ENCODE measurements around the gene FSHR. TPM values are rescaled to one million over a fixed set of nuclear protein-coding genes. Genes with fewer than 3 reads are reported as not detected.

The FSHR gene
- total and polyA plus RNA-seq, 2 experiments from 2014 or later = not detected

DNA sequence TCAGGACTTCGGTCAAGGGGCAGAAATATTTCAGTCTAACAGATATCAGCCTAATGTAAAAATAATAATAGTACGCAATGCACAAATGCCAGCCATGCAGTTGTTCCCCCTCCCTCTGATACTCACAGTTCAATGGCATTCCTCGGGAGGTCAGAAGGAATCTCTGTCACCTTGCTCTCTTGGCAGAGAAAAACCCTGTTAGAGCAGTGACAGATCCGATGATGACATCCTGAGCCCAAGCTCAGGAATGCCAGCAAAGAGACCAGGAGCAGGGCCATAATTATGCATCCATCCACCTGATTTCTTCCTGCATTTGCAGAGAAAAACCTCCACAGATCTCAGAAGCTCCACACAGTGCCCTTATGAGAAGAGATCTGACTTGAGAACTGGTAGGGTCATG, at the start of gene FSHR (continued):
- TF ChIP-seq, protein P1, sequence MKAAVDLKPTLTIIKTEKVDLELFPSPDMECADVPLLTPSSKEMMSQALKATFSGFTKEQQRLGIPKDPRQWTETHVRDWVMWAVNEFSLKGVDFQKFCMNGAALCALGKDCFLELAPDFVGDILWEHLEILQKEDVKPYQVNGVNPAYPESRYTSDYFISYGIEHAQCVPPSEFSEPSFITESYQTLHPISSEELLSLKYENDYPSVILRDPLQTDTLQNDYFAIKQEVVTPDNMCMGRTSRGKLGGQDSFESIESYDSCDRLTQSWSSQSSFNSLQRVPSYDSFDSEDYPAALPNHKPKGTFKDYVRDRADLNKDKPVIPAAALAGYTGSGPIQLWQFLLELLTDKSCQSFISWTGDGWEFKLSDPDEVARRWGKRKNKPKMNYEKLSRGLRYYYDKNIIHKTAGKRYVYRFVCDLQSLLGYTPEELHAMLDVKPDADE (IDR thresholded peaks at IDR 0.05) = no peak

DNA sequence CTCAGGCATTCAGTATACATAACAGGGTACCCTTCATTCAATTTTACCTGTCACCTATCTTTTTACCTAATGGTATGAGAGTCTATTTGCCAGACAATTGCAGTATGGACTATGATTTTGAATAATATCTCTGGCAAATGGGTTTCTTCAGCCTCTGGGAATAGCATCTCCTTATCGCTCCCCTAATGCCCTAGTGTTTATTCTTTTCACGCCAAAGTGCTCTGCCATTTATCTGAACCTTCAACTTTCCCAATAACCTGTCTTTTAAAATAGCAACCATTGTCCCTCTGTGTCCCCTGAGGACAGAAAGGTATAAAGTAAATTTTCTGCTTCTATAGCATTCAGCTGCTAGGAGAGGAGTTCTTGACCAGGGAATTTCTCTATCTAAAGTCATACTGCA, 45.0 kb upstream of the FSHR start:
- H3K27me3 Mint-ChIP-seq (ENCODE audit: insufficient read depth, low read depth, poor library complexity) = no peaks in the 10 kb centered on the region
- no peak overlapping the region for H3K4me3 Mint-ChIP-seq
- no peak overlapping the region for H3K27ac Mint-ChIP-seq
- no peak for TF ChIP-seq CREB1 (CRISPR knock-in tag; IDR thresholded peaks at IDR 0.05; ENCODE audit: low read depth)
- TF ChIP-seq, protein P2, sequence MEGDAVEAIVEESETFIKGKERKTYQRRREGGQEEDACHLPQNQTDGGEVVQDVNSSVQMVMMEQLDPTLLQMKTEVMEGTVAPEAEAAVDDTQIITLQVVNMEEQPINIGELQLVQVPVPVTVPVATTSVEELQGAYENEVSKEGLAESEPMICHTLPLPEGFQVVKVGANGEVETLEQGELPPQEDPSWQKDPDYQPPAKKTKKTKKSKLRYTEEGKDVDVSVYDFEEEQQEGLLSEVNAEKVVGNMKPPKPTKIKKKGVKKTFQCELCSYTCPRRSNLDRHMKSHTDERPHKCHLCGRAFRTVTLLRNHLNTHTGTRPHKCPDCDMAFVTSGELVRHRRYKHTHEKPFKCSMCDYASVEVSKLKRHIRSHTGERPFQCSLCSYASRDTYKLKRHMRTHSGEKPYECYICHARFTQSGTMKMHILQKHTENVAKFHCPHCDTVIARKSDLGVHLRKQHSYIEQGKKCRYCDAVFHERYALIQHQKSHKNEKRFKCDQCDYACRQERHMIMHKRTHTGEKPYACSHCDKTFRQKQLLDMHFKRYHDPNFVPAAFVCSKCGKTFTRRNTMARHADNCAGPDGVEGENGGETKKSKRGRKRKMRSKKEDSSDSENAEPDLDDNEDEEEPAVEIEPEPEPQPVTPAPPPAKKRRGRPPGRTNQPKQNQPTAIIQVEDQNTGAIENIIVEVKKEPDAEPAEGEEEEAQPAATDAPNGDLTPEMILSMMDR (conservative IDR thresholded peaks at IDR 0.05; ENCODE audit: low read depth in 2 of 2) = no peak
- TF ChIP-seq, protein P3, sequence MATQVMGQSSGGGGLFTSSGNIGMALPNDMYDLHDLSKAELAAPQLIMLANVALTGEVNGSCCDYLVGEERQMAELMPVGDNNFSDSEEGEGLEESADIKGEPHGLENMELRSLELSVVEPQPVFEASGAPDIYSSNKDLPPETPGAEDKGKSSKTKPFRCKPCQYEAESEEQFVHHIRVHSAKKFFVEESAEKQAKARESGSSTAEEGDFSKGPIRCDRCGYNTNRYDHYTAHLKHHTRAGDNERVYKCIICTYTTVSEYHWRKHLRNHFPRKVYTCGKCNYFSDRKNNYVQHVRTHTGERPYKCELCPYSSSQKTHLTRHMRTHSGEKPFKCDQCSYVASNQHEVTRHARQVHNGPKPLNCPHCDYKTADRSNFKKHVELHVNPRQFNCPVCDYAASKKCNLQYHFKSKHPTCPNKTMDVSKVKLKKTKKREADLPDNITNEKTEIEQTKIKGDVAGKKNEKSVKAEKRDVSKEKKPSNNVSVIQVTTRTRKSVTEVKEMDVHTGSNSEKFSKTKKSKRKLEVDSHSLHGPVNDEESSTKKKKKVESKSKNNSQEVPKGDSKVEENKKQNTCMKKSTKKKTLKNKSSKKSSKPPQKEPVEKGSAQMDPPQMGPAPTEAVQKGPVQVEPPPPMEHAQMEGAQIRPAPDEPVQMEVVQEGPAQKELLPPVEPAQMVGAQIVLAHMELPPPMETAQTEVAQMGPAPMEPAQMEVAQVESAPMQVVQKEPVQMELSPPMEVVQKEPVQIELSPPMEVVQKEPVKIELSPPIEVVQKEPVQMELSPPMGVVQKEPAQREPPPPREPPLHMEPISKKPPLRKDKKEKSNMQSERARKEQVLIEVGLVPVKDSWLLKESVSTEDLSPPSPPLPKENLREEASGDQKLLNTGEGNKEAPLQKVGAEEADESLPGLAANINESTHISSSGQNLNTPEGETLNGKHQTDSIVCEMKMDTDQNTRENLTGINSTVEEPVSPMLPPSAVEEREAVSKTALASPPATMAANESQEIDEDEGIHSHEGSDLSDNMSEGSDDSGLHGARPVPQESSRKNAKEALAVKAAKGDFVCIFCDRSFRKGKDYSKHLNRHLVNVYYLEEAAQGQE (IDR thresholded peaks at IDR 0.05; ENCODE audit: unreplicated experiment) = no peak
- no peak for TF ChIP-seq NANOG (IDR thresholded peaks at IDR 0.05; ENCODE audit: borderline replicate concordance)
- no peak for TF ChIP-seq EZH2phosphoT487 (IDR thresholded peaks at IDR 0.05; ENCODE audit: unreplicated experiment)
- TF ChIP-seq, protein P4, sequence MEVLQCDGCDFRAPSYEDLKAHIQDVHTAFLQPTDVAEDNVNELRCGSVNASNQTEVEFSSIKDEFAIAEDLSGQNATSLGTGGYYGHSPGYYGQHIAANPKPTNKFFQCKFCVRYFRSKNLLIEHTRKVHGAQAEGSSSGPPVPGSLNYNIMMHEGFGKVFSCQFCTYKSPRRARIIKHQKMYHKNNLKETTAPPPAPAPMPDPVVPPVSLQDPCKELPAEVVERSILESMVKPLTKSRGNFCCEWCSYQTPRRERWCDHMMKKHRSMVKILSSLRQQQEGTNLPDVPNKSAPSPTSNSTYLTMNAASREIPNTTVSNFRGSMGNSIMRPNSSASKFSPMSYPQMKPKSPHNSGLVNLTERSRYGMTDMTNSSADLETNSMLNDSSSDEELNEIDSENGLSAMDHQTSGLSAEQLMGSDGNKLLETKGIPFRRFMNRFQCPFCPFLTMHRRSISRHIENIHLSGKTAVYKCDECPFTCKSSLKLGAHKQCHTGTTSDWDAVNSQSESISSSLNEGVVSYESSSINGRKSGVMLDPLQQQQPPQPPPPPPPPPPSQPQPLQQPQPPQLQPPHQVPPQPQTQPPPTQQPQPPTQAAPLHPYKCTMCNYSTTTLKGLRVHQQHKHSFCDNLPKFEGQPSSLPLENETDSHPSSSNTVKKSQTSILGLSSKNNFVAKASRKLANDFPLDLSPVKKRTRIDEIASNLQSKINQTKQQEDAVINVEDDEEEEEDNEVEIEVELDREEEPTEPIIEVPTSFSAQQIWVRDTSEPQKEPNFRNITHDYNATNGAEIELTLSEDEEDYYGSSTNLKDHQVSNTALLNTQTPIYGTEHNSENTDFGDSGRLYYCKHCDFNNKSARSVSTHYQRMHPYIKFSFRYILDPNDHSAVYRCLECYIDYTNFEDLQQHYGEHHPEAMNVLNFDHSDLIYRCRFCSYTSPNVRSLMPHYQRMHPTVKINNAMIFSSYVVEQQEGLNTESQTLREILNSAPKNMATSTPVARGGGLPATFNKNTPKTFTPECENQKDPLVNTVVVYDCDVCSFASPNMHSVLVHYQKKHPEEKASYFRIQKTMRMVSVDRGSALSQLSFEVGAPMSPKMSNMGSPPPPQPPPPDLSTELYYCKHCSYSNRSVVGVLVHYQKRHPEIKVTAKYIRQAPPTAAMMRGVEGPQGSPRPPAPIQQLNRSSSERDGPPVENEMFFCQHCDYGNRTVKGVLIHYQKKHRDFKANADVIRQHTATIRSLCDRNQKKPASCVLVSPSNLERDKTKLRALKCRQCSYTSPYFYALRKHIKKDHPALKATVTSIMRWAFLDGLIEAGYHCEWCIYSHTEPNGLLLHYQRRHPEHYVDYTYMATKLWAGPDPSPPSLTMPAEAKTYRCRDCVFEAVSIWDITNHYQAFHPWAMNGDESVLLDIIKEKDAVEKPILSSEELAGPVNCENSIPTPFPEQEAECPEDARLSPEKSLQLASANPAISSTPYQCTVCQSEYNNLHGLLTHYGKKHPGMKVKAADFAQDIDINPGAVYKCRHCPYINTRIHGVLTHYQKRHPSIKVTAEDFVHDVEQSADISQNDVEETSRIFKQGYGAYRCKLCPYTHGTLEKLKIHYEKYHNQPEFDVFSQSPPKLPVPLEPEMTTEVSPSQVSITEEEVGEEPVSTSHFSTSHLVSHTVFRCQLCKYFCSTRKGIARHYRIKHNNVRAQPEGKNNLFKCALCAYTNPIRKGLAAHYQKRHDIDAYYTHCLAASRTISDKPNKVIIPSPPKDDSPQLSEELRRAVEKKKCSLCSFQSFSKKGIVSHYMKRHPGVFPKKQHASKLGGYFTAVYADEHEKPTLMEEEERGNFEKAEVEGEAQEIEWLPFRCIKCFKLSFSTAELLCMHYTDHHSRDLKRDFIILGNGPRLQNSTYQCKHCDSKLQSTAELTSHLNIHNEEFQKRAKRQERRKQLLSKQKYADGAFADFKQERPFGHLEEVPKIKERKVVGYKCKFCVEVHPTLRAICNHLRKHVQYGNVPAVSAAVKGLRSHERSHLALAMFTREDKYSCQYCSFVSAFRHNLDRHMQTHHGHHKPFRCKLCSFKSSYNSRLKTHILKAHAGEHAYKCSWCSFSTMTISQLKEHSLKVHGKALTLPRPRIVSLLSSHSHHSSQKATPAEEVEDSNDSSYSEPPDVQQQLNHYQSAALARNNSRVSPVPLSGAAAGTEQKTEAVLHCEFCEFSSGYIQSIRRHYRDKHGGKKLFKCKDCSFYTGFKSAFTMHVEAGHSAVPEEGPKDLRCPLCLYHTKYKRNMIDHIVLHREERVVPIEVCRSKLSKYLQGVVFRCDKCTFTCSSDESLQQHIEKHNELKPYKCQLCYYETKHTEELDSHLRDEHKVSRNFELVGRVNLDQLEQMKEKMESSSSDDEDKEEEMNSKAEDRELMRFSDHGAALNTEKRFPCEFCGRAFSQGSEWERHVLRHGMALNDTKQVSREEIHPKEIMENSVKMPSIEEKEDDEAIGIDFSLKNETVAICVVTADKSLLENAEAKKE (CRISPR knock-in tag; IDR thresholded peaks at IDR 0.05) = no peak
- no peak for TF ChIP-seq JUNB (IDR thresholded peaks at IDR 0.05; ENCODE audit: unreplicated experiment)
- no peak for TF ChIP-seq ZNF114 (CRISPR knock-in tag; IDR thresholded peaks at IDR 0.05)
- no peak for TF ChIP-seq ZNF331 (CRISPR knock-in tag; IDR thresholded peaks at IDR 0.05; ENCODE audit: low read depth)
- no peak for TF ChIP-seq STAT1 (IDR thresholded peaks at IDR 0.05; ENCODE audit: unreplicated experiment)
- no peak for TF ChIP-seq EZH2 (IDR thresholded peaks at IDR 0.05; ENCODE audit: low read depth, unreplicated experiment)
- TF ChIP-seq POLR2AphosphoS5 (IDR thresholded peaks at IDR 0.05; ENCODE audit: low read depth) = no peak

More for the DNA sequence above, 45.0 kb upstream of the FSHR start:
- H3K36me3 Mint-ChIP-seq (ENCODE audit: low read depth) = no peaks in the 10 kb centered on the region
- H3K79me2 ChIP-seq (replicated peaks; ENCODE audit: insufficient read depth) = no peaks in the 10 kb centered on the region
- DNase-seq (ENCODE audit: low spot score) = no peak
- H3K36me3 ChIP-seq (ENCODE audit: insufficient read depth) = no peaks in the 10 kb centered on the region
- no peaks in the 10 kb centered on the region for H3K9me3 Mint-ChIP-seq
- no peak overlapping the region for H3K27ac ChIP-seq (ENCODE audit: low read depth)
- H3K4me2 ChIP-seq = no peak overlapping the region
- H3K9me2 ChIP-seq (ENCODE audit: insufficient read depth) = no peaks in the 10 kb centered on the region
- H3F3A ChIP-seq (replicated peaks; ENCODE audit: low read depth) = no peaks in the 10 kb centered on the region
- no peak overlapping the region for H3K4me3 ChIP-seq
- no peaks in the 10 kb centered on the region; the same call in 1 of the 2 replicates for H4K20me1 ChIP-seq (replicated peaks; ENCODE audit: insufficient read depth)
- H3K4me1 ChIP-seq (ENCODE audit: insufficient read depth) = no peaks in the 10 kb centered on the region
- ATAC-seq = no peak
- no peaks in the 10 kb centered on the region for H3K4me1 Mint-ChIP-seq
- H3K27me3 ChIP-seq (ENCODE audit: insufficient read depth) = no peaks in the 10 kb centered on the region
- no peak overlapping the region for H2AFZ ChIP-seq
